Measurements from ENCODE around the gene NRG2.
A peak's percentile ranks its signal among the peaks of the same experiment; 100 is the strongest.

The NRG2 gene

GRCh38 chr5:140042643-140043507 is at the start of gene NRG2:
Gene NRG2 (minus strand): TSS chr5:140043299.
- H3K4me1 ChIP-seq (ENCODE audit: control insufficient read depth, insufficient read depth, low read length) = peaks cover 12% of the 10 kb centered on the region
- no peaks in the 10 kb centered on the region for H3K36me3 ChIP-seq (ENCODE audit: control insufficient read depth, insufficient read depth, low read length)
- H3K27ac ChIP-seq (ENCODE audit: low read depth, low read length) = no peak within 1 kb of the TSS
- H3K9me3 ChIP-seq (ENCODE audit: control insufficient read depth, insufficient read depth, low read depth, low read length) = no peaks in the 10 kb centered on the region
- peak within 1 kb of the TSS; percentile 62 for H3K4me3 ChIP-seq (ENCODE audit: low read depth, low read length)
- no peak within 1 kb of the TSS for H3K9ac ChIP-seq (ENCODE audit: low read length)
- peaks cover 80% of the 10 kb centered on the region for H3K27me3 ChIP-seq (ENCODE audit: control insufficient read depth, insufficient read depth, low read length)

GRCh38 chr5:140090251-140090650 is 47.2 kb upstream of the NRG2 start:
- Histone ChIP-seq H3K4me3 (ENCODE audit: low read depth, low read length) (no peak overlapping the region), H3K36me3 (ENCODE audit: control insufficient read depth, insufficient read depth, low read length) (no peaks in the 10 kb centered on the region), H3K9ac (ENCODE audit: low read length) (no peak overlapping the region), H3K4me1 (ENCODE audit: control insufficient read depth, insufficient read depth, low read length) (no peaks in the 10 kb centered on the region), H3K27me3 (ENCODE audit: control insufficient read depth, insufficient read depth, low read length) (peaks cover 22% of the 10 kb centered on the region), H3K27ac (ENCODE audit: low read depth, low read length) (no peak overlapping the region), H3K9me3 (ENCODE audit: control insufficient read depth, insufficient read depth, low read depth, low read length) (peaks cover 5% of the 10 kb centered on the region; the same call in 1 of the 2 replicates)

GRCh38 chr5:140084541-140084940 is 41.4 kb upstream of the NRG2 start:
- Histone ChIP-seq H3K4me3 (ENCODE audit: low read depth, low read length) (no peak overlapping the region), H3K27ac (ENCODE audit: low read depth, low read length) (no peak overlapping the region), H3K27me3 (ENCODE audit: control insufficient read depth, insufficient read depth, low read length) (peaks cover 28% of the 10 kb centered on the region; the same call in 1 of the 2 replicates), H3K4me1 (ENCODE audit: control insufficient read depth, insufficient read depth, low read length) (no peaks in the 10 kb centered on the region), H3K36me3 (ENCODE audit: control insufficient read depth, insufficient read depth, low read length) (no peaks in the 10 kb centered on the region), H3K9me3 (ENCODE audit: control insufficient read depth, insufficient read depth, low read depth, low read length) (no peaks in the 10 kb centered on the region), H3K9ac (ENCODE audit: low read length) (no peak overlapping the region)

GRCh38 chr5:140083650-140084049 is 40.6 kb upstream of the NRG2 start:
- no peak overlapping the region for H3K27ac ChIP-seq (ENCODE audit: low read depth, low read length)

GRCh38 chr5:140083120-140083519 is 40.0 kb upstream of the NRG2 start:
- no peaks in the 10 kb centered on the region for H3K9me3 ChIP-seq (ENCODE audit: control insufficient read depth, insufficient read depth, low read depth, low read length)
- no peaks in the 10 kb centered on the region for H3K4me1 ChIP-seq (ENCODE audit: control insufficient read depth, insufficient read depth, low read length)
- H3K27me3 ChIP-seq (ENCODE audit: control insufficient read depth, insufficient read depth, low read length) = peaks cover 26% of the 10 kb centered on the region; the same call in 1 of the 2 replicates
- no peak overlapping the region for H3K4me3 ChIP-seq (ENCODE audit: low read depth, low read length)
- H3K9ac ChIP-seq (ENCODE audit: low read length) = no peak overlapping the region
- no peak overlapping the region for H3K27ac ChIP-seq (ENCODE audit: low read depth, low read length)
- no peaks in the 10 kb centered on the region for H3K36me3 ChIP-seq (ENCODE audit: control insufficient read depth, insufficient read depth, low read length)

More at GRCh38 chr5:140083650-140084049, 40.6 kb upstream of the NRG2 start:
- peaks cover 26% of the 10 kb centered on the region; the same call in 1 of the 2 replicates for H3K27me3 ChIP-seq (ENCODE audit: control insufficient read depth, insufficient read depth, low read length)
- H3K36me3 ChIP-seq (ENCODE audit: control insufficient read depth, insufficient read depth, low read length) = no peaks in the 10 kb centered on the region
- H3K9me3 ChIP-seq (ENCODE audit: control insufficient read depth, insufficient read depth, low read depth, low read length) = no peaks in the 10 kb centered on the region
- no peaks in the 10 kb centered on the region for H3K4me1 ChIP-seq (ENCODE audit: control insufficient read depth, insufficient read depth, low read length)
- no peak overlapping the region for H3K9ac ChIP-seq (ENCODE audit: low read length)
- H3K4me3 ChIP-seq (ENCODE audit: low read depth, low read length) = no peak overlapping the region

- no peak overlapping the region for H3K4me3 ChIP-seq (ENCODE audit: low read depth, low read length)
- H3K4me1 ChIP-seq (ENCODE audit: control insufficient read depth, insufficient read depth, low read length) = no peaks in the 10 kb centered on the region
- H3K27me3 ChIP-seq (ENCODE audit: control insufficient read depth, insufficient read depth, low read length) = peaks cover 6% of the 10 kb centered on the region; the same call in 1 of the 2 replicates
- no peaks in the 10 kb centered on the region for H3K9me3 ChIP-seq (ENCODE audit: control insufficient read depth, insufficient read depth, low read depth, low read length)
- no peaks in the 10 kb centered on the region for H3K36me3 ChIP-seq (ENCODE audit: control insufficient read depth, insufficient read depth, low read length)
- H3K9ac ChIP-seq (ENCODE audit: low read length) = no peak overlapping the region
- no peak overlapping the region for H3K27ac ChIP-seq (ENCODE audit: low read depth, low read length)
Measured at GRCh38 chr5:140076788-140077187, 33.7 kb upstream of the NRG2 start.

- H3K9ac ChIP-seq (ENCODE audit: low read length) = no peak overlapping the region
- no peaks in the 10 kb centered on the region for H3K9me3 ChIP-seq (ENCODE audit: control insufficient read depth, insufficient read depth, low read depth, low read length)
- no peaks in the 10 kb centered on the region for H3K36me3 ChIP-seq (ENCODE audit: control insufficient read depth, insufficient read depth, low read length)
- H3K27ac ChIP-seq (ENCODE audit: low read depth, low read length) = no peak overlapping the region
- H3K4me1 ChIP-seq (ENCODE audit: control insufficient read depth, insufficient read depth, low read length) = no peaks in the 10 kb centered on the region
- H3K4me3 ChIP-seq (ENCODE audit: low read depth, low read length) = no peak overlapping the region
- peaks cover 6% of the 10 kb centered on the region; the same call in 1 of the 2 replicates for H3K27me3 ChIP-seq (ENCODE audit: control insufficient read depth, insufficient read depth, low read length)
Measured at GRCh38 chr5:140076142-140076541, 33.0 kb upstream of the NRG2 start.

- H3K27me3 ChIP-seq (ENCODE audit: control insufficient read depth, insufficient read depth, low read length) = peaks cover 6% of the 10 kb centered on the region; the same call in 1 of the 2 replicates
- no peaks in the 10 kb centered on the region for H3K4me1 ChIP-seq (ENCODE audit: control insufficient read depth, insufficient read depth, low read length)
- no peaks in the 10 kb centered on the region for H3K36me3 ChIP-seq (ENCODE audit: control insufficient read depth, insufficient read depth, low read length)
- no peaks in the 10 kb centered on the region for H3K9me3 ChIP-seq (ENCODE audit: control insufficient read depth, insufficient read depth, low read depth, low read length)
- no peak overlapping the region for H3K9ac ChIP-seq (ENCODE audit: low read length)
- no peak overlapping the region for H3K4me3 ChIP-seq (ENCODE audit: low read depth, low read length)
- no peak overlapping the region for H3K27ac ChIP-seq (ENCODE audit: low read depth, low read length)
Measured at GRCh38 chr5:140075371-140075770, 32.3 kb upstream of the NRG2 start.

GRCh38 chr5:140073296-140073695 is 30.2 kb upstream of the NRG2 start:
- Histone ChIP-seq H3K9me3 (ENCODE audit: control insufficient read depth, insufficient read depth, low read depth, low read length) (no peaks in the 10 kb centered on the region), H3K4me3 (ENCODE audit: low read depth, low read length) (no peak overlapping the region), H3K36me3 (ENCODE audit: control insufficient read depth, insufficient read depth, low read length) (no peaks in the 10 kb centered on the region), H3K9ac (ENCODE audit: low read length) (no peak overlapping the region), H3K27ac (ENCODE audit: low read depth, low read length) (no peak overlapping the region), H3K4me1 (ENCODE audit: control insufficient read depth, insufficient read depth, low read length) (no peaks in the 10 kb centered on the region), H3K27me3 (ENCODE audit: control insufficient read depth, insufficient read depth, low read length) (peaks cover 17% of the 10 kb centered on the region; the same call in 1 of the 2 replicates)

GRCh38 chr5:140072812-140073211 is 29.7 kb upstream of the NRG2 start:
- Histone ChIP-seq H3K4me3 (ENCODE audit: low read depth, low read length) (no peak overlapping the region), H3K9me3 (ENCODE audit: control insufficient read depth, insufficient read depth, low read depth, low read length) (no peaks in the 10 kb centered on the region), H3K36me3 (ENCODE audit: control insufficient read depth, insufficient read depth, low read length) (no peaks in the 10 kb centered on the region), H3K27ac (ENCODE audit: low read depth, low read length) (no peak overlapping the region), H3K4me1 (ENCODE audit: control insufficient read depth, insufficient read depth, low read length) (no peaks in the 10 kb centered on the region), H3K27me3 (ENCODE audit: control insufficient read depth, insufficient read depth, low read length) (peaks cover 22% of the 10 kb centered on the region), H3K9ac (ENCODE audit: low read length) (no peak overlapping the region)

GRCh38 chr5:140060816-140061215 is 17.7 kb upstream of the NRG2 start:
- Histone ChIP-seq H3K4me1 (ENCODE audit: control insufficient read depth, insufficient read depth, low read length) (no peaks in the 10 kb centered on the region), H3K9ac (ENCODE audit: low read length) (no peak overlapping the region), H3K27ac (ENCODE audit: low read depth, low read length) (no peak overlapping the region), H3K27me3 (ENCODE audit: control insufficient read depth, insufficient read depth, low read length) (peaks cover 69% of the 10 kb centered on the region), H3K36me3 (ENCODE audit: control insufficient read depth, insufficient read depth, low read length) (no peaks in the 10 kb centered on the region), H3K4me3 (ENCODE audit: low read depth, low read length) (no peak overlapping the region), H3K9me3 (ENCODE audit: control insufficient read depth, insufficient read depth, low read depth, low read length) (no peaks in the 10 kb centered on the region)
